ENCODE measurements around the gene SLC4A9.

SLC4A9 gene

GRCh38 chr5:140400730-140401361 is 40.9 kb downstream of the SLC4A9 start (continued):
- TF ChIP-seq ZNF148 (tag by site-specific recombination; IDR thresholded peaks at IDR 0.05; ENCODE audit: borderline replicate concordance) (no peak), ZNF19 (tag by site-specific recombination; IDR thresholded peaks at IDR 0.05; ENCODE audit: low read depth) (no peak), YY2 (tag by site-specific recombination; IDR thresholded peaks at IDR 0.05) (no peak), ZBTB49 (tag by site-specific recombination; IDR thresholded peaks at IDR 0.05; ENCODE audit: low read depth) (no peak), ZBTB11 (tag by site-specific recombination; conservative IDR thresholded peaks at IDR 0.05; ENCODE audit: low read depth) (peak; percentile 29; the same call in 1 of the 2 replicates), ZBTB20 (tag by site-specific recombination; IDR thresholded peaks at IDR 0.05) (peak; percentile 77), ZNF423 (tag by site-specific recombination; IDR thresholded peaks at IDR 0.05) (peak; percentile 87), ZSCAN18 (tag by site-specific recombination; IDR thresholded peaks at IDR 0.05) (no peak), ZNF670 (tag by site-specific recombination; IDR thresholded peaks at IDR 0.05; ENCODE audit: low read depth) (no peak), ZNF184 (tag by site-specific recombination; IDR thresholded peaks at IDR 0.05) (no peak; the same call in 1 of the 2 replicates), ZNF354C (tag by site-specific recombination; IDR thresholded peaks at IDR 0.05; ENCODE audit: borderline replicate concordance, low read depth) (no peak), GLIS2 (tag by site-specific recombination; IDR thresholded peaks at IDR 0.05) (peak; percentile 84), BCL11A (tag by site-specific recombination; IDR thresholded peaks at IDR 0.05; ENCODE audit: low read depth) (peak; percentile 37), YY1 (tag by site-specific recombination; IDR thresholded peaks at IDR 0.05) (peak; percentile 65; the same call in 1 of the 2 replicates), ZNF558 (tag by site-specific recombination; IDR thresholded peaks at IDR 0.05) (peak; percentile 51; the same call in 1 of the 2 replicates), ZNF704 (tag by site-specific recombination; IDR thresholded peaks at IDR 0.05) (no peak), ZNF768 (tag by site-specific recombination; IDR thresholded peaks at IDR 0.05) (no peak), ZNF24 (tag by site-specific recombination; IDR thresholded peaks at IDR 0.05) (no peak; the same call in 1 of the 2 replicates), BCL11B (tag by site-specific recombination; IDR thresholded peaks at IDR 0.05; ENCODE audit: low read depth) (0 out of 2 replicates have a peak, but pooled peaks have one; percentile 22), ZNF747 (tag by site-specific recombination; IDR thresholded peaks at IDR 0.05) (no peak), ZNF248 (tag by site-specific recombination; IDR thresholded peaks at IDR 0.05) (no peak), KLF1 (tag by site-specific recombination; IDR thresholded peaks at IDR 0.05) (peak; percentile 41; the same call in 1 of the 2 replicates), ZNF629 (tag by site-specific recombination; IDR thresholded peaks at IDR 0.05) (no peak), PRDM4 (tag by site-specific recombination; IDR thresholded peaks at IDR 0.05) (peak; percentile 4), ZNF654 (tag by site-specific recombination; IDR thresholded peaks at IDR 0.05; ENCODE audit: low read depth) (no peak), ZNF239 (tag by site-specific recombination; IDR thresholded peaks at IDR 0.05) (no peak), ZNF48 (tag by site-specific recombination; IDR thresholded peaks at IDR 0.05) (no peak)
